Neutrophil (primary cell): Measurements from ENCODE around the gene MCIDAS.

ENCODE experiments used
- H3K27ac ChIP-seq: fragments of 200-600 bp; sonication (generic); 2 replicates; pipeline ENCODE4 v1.5.1; 2016; ENCODE audit warnings: mild to moderate bottlenecking, moderate library complexity
- H3K27me3 ChIP-seq: fragments of 200-600 bp; sonication (generic); 2 replicates; pipeline ENCODE4 v1.6.0; 2016; ENCODE audit warnings: mild to moderate bottlenecking
- H3K36me3 ChIP-seq: fragments of 200-600 bp; sonication (generic); 2 replicates; pipeline ENCODE4 v1.5.1; 2017
- H3K4me1 ChIP-seq, 2 experiments: fragments of 200-600 bp in 1 of 2; sonication (generic) in 1 of 2; 1 replicate in 1 of 2; 2 replicates in 1 of 2; pipeline versions ENCODE4 v1.5.1 to v1.6.1; 2013 to 2016; ENCODE audit warnings: low read depth in 1 of 2, low read length in 1 of 2, mild to moderate bottlenecking in 1 of 2, moderate library complexity in 1 of 2; ENCODE audit not compliant: control insufficient read depth in 1 of 2, insufficient read depth in 1 of 2
- H3K4me3 ChIP-seq, 2 experiments: fragments of 200-600 bp in 1 of 2; sonication (generic) in 1 of 2; 1 replicate in 1 of 2; 2 replicates in 1 of 2; pipeline ENCODE4 v1.5.1; 2013 to 2016; ENCODE audit warnings: low read depth in 1 of 2, low read length in 1 of 2, mild to moderate bottlenecking in 1 of 2, moderate library complexity in 1 of 2
- H3K9me3 ChIP-seq: fragments of 200-600 bp; sonication (generic); 2 replicates; pipeline ENCODE4 v1.5.1; 2016
- CTCF ChIP-seq: fragments of 200-600 bp; sonication (generic); IDR thresholded peaks from 2 replicates; pipeline ENCODE4 v1.5.1; 2016; ENCODE audit warnings: antibody characterized with exemption

MCIDAS gene

DNA sequence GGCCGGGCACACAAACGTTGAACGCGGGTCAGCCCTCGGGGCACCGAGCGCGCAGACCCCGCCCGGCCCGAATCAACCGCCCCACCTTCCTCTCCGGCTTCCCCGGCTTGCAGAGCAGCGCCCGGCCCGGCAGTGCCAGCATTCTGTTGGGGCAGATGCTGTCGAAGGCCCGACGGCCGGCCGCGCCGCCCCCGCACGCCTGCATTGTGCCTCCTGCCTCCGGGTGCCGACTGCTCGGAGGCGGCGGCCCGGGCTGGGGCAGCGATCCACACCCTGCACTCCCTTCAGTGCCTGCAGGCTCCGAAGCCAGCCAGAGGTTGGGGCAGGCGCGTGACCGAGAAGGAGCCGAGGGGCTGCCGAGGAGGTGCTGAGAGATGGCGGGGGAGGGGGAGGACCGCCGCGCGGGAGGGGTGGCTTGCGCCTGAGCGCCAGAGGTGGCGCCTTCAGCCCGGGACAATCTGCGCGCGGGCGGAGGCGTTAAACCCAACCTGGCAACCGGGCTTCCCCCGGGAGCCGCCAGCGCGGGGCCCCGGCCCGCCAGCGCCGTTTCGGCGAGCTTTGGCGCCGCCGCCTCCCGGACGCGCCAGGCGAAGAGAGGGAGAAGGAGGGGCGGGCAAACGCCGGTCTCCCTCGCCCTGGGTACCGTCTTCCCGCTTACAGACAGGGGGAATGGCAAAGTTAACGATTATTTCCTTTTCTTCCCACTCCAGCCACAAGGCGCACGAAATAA, at the start of gene MCIDAS:
MCIDAS (minus strand) TSS at position 382 of the 730 bp plus-strand sequence; CDS start at position 205, 177 bp downstream.
- H3K9me3 ChIP-seq = peaks cover 1% of the 10 kb centered on the region
- peaks cover 8 to 32% of the 10 kb centered on the region in 2 experiments for H3K4me1 ChIP-seq
- H3K27me3 ChIP-seq = peaks cover 100% of the 10 kb centered on the region
- no peaks in the 10 kb centered on the region for H3K36me3 ChIP-seq
- no peak for TF ChIP-seq CTCF
- peak within 1 kb of the TSS in 1 of 2 experiments; percentile 1 for H3K4me3 ChIP-seq
- H3K27ac ChIP-seq = no peak within 1 kb of the TSS

DNA sequence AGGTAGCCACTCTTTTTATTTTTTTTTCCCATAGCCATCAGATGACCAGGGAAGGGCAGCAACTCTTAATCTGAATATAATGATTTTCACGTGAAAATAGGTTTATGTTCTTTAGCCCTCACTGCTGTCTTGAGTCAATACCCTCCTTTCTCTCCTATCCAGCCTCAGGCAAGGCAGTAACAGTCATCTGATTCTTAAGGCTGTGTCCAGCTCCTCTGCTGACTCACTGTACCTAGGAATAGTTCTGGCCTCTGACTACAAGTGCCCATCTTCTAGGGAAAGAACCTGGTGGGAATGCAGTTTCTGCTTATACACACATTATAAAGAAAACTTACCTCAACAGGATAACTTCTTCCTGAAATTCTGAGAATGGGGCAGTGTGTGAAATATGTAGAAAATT, 49.7 kb upstream of the MCIDAS start:
- TF ChIP-seq CTCF = no peak
- no peak overlapping the region for H3K4me3 ChIP-seq
- no peaks in the 10 kb centered on the region for H3K27me3 ChIP-seq
- H3K36me3 ChIP-seq = peaks cover 98% of the 10 kb centered on the region
- H3K27ac ChIP-seq = no peak overlapping the region
- H3K4me1 ChIP-seq = no peaks in the 10 kb centered on the region
- H3K9me3 ChIP-seq = no peaks in the 10 kb centered on the region

DNA sequence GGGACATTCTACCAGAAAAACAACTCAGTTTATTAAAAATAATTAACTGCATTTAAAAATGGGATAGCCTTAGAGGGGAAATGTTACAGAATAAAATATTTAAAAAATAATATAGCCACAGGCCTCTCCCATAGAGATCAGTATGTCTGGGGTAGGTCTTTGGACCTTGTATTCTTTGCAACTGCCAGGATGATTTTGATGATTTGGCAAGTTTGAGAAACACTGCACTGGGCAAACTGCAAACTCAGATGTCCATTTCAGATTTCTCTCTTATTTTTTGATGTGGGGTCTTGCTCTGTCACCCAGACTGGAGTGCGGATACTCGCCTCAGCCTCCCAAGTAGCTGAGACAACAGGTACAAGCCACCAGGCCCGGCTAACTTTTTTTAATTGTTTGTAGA, 31.2 kb upstream of the MCIDAS start:
- Histone ChIP-seq H3K9me3 (no peaks in the 10 kb centered on the region), H3K4me3 (no peak overlapping the region), H3K36me3 (peaks cover 97% of the 10 kb centered on the region), H3K4me1 (no peaks in the 10 kb centered on the region), H3K27me3 (no peaks in the 10 kb centered on the region), H3K27ac (no peak overlapping the region)
- no peak for TF ChIP-seq CTCF

GRCh38 chr5:55254802-55255201, 27.7 kb upstream of the MCIDAS start:
- Histone ChIP-seq H3K27ac (no peak overlapping the region), H3K4me3 (no peak overlapping the region), H3K9me3 (no peaks in the 10 kb centered on the region), H3K36me3 (peaks cover 62% of the 10 kb centered on the region), H3K4me1 (no peaks in the 10 kb centered on the region), H3K27me3 (no peaks in the 10 kb centered on the region)
- no peak for TF ChIP-seq CTCF

DNA sequence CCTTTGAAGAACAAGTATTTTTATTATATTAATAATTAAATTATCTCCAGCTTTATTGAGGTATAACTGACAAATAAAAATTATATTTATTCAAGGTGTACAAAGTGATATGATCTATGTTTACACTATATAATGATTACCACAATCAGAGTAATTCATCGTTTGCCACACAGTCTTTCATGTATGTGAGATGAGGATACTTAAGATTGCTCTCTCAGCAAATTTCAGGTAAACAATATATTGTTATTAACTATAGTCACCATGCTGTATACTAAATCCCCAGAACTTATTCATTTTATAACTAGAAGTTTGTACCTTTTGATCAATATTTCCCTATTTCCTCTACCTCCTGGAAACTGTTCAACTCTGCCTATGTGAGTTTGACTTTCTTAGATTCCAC, 22.9 kb upstream of the MCIDAS start:
- Histone ChIP-seq H3K27me3 (peaks cover 13% of the 10 kb centered on the region), H3K4me3 (no peak overlapping the region), H3K27ac (no peak overlapping the region), H3K36me3 (peaks cover 15% of the 10 kb centered on the region), H3K4me1 (no peaks in the 10 kb centered on the region), H3K9me3 (no peaks in the 10 kb centered on the region)
- TF ChIP-seq CTCF = no peak
